HG03442 (cell line): ENCODE measurements around the gene PLEKHG3.
"Not testable (repeated sequence)": the region's sequence is repeated elsewhere in the genome, so short reads cannot be mapped to it uniquely, and the experiment has no call there.

ENCODE experiments used
- ATAC-seq: cut with Tn5 transposase; IDR thresholded peaks from one replicate; pipeline ENCODE4 v1.9.1; 2021; ENCODE audit warnings: mild to moderate bottlenecking, moderate library complexity; ENCODE audit not compliant: unreplicated experiment

The PLEKHG3 gene

DNA sequence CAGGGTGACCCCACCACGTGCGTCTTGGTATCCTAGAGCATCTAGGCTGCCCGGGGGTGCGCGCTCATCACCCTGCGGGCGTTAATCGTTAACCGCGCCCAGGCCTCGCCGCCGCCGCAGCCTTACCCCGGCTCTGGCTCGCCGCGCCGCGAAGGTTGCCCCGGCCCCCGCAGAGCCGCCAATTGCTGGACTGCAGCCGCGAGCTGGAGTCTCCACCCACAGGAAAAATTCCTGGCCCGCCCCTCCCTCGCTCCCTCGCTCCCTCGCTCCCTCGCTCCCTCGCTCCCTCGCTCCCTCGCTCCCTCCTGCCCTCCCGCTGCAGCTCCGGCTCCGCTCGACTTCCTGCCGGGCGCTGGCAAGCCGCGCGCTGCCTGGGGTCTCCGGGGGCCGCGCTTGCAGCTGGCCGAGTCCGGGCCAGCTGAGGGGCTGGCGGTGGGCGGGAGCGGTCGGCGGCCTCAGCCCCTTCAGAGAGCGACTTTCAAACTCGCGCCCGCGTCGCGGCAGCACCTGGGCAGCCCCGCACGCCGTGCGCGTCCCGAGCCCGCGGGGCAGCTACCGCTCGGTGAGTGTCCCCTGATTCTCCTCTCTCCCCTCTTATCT, at the start of gene PLEKHG3:
TSS of gene PLEKHG3 (plus strand) at position 282 of the 600 bp plus-strand sequence. CDS start 23,208 bp downstream, outside the sequence.
- no peak for ATAC-seq

DNA sequence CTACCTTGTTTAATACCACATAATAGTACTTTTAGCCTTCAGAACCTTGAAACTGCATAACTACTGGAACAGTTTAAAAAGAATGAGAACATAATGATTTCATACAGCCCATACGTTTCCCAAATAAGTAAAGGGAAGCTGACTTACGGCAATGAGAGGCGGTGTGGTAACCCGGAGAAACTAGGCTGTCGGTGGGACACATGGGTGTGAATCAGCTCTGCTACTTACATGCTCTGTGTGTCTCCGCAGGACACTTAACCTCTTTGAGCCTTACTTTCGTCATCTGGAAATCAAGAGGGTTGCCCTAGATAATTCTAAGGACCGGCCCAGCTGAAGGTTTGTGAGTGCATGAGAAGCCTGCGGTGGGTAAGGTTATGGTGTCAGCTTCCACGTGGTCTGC, 49.3 kb upstream of the PLEKHG3 start:
- no peak for ATAC-seq

DNA sequence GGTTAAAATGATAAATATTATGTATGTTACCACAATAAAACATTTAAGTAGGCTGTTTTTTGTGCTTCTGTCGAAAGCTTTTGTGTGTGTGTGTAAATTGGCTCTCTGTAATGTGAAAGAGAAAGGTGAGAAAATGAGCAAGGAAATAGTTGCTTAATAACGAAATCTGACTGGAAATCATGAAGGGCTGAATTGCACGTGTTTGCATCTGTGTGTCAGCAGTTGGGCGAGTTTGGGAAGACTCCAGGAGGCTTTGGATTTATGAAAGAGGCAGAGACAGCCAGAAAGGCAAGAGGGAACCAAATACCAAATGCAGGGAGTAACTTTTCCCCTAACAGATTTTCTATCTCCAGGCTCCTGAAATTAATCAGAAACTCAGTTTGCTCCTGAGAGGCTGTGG, 47.2 kb upstream of the PLEKHG3 start:
- ATAC-seq = no peak

DNA sequence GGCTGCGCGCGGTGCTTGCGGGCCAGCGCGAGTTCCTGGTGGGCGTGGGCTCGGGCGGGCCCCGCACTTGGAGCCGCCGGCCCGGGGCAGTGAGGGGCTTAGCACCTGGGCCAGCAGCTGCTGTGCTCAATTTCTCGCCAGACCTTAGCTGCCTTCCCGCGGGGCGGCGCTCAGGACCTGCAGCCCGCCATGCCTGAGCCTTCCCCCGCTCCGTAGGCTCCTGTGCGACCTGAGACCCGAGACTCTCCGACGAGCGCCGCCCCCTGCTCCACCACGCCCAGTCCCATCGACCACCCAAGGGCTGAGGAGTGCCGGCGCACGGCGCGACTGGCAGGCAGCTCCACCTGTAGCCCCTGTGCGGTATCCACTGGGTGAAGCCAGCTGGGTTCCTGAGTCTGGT, 46.0 kb upstream of the PLEKHG3 start:
- ATAC-seq = no peak

DNA sequence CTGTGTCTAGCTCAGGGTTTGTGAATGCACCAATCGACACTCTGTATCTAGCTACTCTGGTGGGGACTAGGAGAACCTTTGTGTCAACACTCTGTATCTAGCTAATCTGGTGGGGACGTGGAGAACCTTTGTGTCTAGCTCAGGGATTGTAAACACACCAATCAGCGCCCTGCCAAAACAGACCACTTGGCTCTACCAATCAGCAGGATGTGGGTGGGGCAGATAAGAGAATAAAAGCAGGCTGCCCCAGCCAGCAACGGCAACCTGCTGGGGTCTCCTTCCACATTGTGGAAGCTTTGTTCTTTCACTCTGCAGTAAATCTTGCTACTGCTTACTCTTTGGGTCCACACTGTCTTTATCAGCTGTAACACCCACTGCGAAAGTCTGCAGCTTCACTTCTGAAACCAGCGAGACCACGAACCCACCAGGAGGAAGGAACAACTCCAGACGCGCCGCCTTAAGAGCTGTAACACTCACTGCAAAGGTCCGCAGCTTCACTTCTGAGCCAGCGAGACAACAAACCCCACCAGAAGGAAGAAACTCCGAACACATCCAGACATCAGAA, 45.4 kb upstream of the PLEKHG3 start:
- ATAC-seq = not testable (repeated sequence)

DNA sequence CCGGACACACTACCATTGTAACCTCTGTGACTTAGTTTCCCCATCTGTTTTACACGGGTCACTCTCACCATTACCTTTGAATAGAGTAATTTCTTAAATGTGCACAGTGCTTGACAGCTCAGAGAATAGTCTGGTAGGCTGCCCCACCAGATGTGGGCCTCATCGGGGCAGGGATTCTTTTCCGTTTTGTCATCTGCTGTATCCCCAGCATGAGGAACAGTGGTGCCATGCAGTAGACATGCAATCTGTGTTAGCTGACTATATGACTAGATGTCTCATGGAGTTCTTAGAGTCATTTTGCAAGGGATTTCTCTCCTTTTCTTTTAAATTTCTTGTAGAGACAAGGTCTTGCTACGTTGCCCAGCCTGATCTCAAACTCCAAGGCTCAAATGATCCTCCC, 44.9 kb upstream of the PLEKHG3 start:
- no peak for ATAC-seq

DNA sequence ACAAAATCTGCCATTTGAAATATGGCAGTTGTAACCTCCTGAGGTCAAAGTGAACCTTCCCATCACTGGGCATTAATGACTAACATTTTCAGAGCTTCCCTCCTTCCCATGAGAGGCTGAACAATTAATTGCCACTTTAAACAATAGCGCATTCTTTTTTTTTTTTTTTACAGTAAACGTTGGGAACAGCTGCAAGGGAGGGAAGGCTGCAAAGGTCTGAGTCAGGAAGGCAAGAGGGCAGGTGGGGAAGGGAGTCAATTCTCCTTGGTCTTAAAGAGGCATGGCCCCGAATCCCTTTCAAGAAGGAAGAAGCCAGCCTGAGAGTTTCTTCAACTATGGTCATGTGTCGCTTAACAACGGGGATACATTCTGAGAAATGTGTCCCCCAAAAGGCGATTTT, 41.0 kb upstream of the PLEKHG3 start:
- ATAC-seq = no peak

DNA sequence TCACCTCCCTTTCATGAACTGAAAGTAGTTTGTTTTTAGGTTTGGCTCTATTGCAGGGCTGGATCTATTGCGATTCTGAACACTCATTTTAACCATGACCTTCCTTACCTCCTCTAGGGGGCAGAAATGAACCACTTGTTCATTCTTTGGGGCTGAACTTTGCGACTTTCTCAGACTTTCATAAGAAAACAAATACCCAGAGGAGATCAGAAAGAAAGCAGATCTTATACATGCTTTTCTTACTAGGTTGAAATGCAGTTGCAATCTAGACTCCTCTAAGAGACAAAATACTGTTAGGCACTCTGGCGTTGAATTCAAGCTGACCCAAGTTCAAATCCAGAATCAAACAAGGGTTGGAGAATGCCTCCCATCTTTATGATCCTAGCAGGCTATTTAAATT, 32.6 kb upstream of the PLEKHG3 start:
- no peak for ATAC-seq

DNA sequence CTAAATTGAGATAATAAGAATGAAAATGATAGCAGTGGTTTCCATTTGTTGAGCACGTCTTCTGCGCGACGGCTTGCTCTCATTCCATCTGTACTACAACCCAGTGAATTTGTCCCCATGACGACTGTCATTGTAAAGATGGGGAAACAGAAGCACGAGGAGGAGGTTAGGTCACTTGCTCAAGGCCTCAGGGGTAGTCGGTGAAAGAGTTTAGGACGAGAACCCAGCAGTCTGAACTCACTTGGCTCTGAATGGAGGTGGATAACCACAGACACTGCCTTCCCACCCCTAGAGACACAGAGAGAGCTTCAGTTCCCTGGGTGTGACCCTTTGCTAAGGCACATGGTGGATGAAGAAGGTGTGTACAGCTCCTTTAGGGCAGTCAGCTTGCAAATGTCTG, 30.9 kb upstream of the PLEKHG3 start:
- ATAC-seq = no peak

DNA sequence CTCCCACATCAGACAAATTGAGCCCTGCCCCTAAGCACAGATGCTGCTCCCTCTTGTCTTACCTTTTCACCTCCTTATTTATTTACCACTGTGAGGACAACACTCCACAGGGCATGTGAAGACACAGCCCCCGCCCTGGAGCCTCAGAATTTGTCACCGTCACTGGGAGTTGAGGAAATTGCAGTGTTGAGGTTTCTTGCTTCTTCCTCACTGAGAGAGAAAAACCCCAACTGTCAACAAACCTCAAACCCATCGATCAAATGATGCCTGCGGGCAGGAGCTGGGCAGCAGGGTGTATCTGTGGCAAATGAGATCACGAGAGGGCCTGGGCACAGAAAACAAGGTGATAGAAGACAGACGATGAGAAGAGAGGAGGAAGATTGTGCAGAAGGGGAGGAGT, 30.5 kb upstream of the PLEKHG3 start:
- ATAC-seq = no peak

DNA sequence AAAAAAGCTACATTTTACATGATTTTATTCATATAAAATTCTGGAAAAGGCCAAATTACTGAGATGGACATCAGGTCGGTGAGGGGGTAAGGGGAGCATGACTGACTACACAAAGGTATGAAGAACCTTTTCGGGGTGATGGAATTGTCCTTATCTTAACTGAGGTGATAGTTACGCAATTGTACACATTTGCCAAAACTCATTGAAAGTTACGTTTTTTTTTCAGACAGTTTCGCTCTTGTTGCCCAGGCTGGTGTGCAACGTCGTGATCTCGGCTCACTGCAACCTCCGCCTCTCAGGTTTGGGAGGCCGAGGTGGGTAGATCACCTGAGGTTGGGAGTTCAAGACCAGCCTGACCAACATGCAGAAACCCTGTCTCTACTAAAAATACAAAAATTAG, 29.4 kb upstream of the PLEKHG3 start:
- ATAC-seq = no peak

DNA sequence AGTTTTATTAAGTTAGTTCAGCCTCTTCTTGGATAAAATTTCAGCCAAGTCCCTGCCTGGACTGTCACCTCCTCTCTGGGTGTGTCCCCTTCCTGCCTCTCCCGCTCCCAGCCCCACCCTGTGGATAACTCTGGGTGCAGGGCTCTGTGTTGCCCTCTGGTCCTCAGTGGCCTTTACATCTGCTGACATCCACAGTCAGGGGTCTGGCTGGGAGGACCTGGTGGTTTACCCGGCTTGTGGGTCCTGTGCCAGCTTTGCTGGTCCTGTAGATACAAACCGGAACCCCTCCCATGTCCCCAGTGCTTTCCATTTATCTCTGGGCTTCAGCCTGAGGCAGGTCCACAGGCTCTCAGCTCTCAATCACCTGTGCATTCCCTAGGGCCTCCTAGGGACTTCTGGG, 28.9 kb upstream of the PLEKHG3 start:
- ATAC-seq = no peak

DNA sequence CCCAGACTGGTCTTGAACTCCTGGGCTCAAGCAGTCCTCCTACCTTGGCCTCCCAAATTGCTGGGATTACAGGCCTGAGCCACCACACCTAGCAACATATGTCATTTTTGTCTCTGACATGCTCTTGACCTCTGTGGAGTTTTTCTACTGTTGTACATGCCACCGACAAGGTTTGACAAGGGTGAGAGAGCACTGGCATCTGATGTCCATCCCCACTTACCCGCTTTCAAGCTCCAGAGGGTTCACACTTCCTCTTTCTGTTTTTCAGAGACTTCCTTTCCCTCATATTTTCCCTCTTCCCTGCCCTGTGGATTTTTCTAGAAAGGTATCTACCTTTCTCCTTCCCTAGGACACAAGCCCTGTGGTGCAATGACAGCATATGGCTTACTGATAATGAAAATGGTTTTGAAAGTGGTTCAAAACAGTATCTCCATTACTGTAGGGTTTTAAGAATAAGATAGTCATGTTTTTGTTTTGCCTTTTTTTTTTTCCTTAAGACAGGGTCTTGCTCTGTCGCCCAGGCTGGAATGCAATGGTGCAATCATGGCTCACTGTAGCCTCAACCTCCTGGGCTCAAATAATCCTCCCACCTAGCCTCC, 27.7 kb upstream of the PLEKHG3 start:
- ATAC-seq = no peak

DNA sequence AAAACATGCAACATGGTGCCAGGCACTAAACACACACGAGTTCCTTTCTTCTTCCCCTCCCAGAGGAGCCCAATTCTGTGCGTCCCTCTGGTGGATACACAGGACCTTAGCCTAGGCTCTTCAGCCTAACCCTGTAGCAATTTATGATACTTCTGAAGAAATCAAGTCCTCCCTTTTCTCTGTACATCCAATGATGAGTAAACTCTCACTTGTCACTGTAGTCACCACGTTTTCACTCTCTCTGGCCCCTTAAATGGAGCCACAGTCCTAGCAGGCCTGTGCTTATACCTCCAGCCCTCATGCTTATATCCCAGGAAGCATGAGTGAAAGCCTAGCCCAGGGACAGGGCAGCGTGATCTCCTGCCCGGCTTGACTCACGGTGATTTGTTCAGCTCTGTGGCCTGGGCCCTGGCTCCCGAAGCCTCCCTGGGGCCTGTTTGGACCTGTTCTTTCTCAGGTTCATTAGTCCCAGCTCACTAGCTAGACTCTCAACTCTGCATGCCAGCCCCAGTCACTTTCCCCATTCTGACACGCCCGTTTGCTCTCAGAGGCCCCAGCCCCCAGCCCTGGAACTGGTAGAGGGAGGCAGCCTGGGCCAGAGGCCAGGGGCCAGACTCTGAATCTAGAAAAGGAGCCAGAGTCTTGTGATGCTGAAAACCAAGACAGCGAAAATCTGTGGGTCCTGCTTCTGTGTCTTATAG, 24.1 kb upstream of the PLEKHG3 start:
- ATAC-seq = no peak

DNA sequence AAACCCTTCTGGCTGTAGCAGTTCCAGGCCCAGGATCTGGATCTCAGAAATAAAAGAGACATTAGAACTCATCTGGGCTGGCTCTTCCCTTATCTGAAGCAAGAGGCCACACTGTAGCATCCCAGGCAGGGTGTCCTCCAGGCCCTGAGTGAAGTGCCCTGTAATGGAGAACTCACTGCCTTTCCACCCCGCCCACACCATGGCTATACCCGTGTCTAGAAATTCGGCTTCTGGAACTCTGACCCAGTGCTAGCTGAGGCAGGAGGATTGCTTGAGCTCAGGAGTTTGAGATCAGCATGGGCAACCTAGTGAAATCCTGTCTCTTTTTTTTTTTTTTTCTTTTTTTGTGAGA, 23.5 kb upstream of the PLEKHG3 start:
- no peak for ATAC-seq

DNA sequence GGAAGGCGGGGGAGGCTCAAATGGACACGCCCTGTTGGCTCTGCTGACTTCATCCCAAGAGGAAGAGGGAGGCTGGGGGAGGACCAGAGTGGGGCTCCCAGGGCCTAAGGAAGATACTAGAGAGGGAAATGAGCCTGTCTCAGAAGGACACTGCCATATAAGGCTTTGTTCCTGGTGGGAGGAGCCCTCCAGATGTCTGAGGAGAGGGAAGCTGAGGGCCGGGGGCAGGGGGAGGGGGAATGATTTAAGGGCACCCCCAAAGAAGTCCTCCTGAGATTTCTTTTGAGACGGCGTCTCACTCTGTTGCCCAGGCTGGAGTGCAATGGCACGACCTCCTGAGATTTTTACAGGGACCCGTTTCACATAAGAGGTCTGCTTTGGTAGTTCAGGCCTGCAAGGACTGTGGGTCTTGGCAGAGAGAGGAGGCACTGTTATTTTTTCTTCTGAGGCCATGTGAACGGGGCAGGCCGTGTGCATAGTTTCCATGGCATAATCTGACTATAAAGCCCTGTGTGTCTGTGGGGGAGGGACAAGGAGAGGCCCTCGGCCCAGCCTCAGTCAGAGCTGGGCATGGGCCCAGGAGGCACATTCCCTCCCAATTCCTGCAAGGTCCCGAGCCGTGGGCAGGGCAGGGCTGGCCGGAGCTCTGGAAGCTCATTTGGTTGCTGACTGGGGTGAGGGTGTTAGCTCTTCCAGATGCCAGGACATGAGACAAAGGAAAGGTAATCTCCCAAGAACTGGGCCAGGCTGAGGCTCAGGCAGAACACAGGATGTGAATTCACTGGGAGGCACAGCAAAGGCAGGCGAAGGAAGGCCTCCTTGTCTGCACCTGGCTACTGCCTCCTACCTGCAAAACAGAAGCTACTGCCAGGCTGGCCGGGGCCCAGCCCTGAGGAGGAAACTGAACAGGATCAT, 22.2 kb upstream of the PLEKHG3 start:
- ATAC-seq = no peak

DNA sequence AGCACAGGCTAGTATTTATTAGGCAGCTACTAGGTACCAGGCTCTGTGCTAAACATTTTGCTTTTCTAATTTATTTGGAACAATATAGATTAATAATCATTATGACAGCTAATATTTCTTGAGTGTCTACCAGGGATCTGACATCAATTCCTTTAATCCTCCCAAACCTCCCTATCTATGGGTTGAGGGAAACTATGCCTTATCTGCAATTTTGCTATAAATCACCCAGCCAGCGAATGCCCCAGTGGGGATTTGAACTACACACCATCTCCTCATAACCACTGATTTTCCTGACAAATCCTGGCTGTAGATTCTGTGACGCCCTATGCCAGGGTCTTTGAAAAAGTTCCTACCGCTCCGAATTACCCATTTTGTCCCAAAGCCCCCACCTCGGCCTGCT, 21.4 kb upstream of the PLEKHG3 start:
- no peak for ATAC-seq

DNA sequence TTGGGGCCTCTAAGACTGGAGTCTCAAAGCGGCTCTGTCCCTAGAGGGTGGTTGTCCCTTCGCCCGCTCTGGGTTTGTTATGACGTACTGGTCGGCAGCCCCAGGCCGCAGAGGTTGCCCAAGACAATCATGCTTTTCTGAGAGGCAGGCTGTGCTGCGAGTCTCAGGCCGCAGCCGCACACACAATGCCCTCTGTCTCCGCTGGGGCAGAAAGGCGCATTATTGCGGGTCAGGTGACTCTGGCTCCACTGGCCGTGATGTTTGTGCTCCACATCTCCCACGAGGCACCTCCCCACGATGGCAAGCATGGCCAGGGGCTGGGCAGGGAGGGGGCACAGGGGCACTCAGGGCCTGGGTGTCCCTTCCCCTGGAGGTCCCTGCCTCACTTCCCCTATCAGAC, 21.0 kb upstream of the PLEKHG3 start:
- no peak for ATAC-seq

DNA sequence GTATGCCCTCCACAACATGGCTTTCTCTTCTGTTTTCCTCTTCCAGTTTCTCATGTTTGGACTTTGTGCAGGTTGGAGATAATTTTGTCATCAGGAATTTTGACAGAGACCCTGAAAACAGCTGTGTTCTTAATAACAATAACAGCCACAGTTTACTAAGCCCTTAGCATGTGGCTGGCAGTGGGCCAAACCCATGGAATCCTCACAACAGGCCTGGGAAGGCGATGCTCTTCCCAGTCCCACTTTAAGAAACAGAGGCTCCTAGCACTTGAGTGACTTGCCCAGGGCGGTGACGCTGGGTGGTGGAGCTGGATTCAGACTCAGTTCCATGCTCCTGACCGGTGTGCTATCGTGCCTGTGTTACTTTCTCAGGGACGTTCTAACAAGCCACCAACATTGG, 20.1 kb upstream of the PLEKHG3 start:
- no peak for ATAC-seq

DNA sequence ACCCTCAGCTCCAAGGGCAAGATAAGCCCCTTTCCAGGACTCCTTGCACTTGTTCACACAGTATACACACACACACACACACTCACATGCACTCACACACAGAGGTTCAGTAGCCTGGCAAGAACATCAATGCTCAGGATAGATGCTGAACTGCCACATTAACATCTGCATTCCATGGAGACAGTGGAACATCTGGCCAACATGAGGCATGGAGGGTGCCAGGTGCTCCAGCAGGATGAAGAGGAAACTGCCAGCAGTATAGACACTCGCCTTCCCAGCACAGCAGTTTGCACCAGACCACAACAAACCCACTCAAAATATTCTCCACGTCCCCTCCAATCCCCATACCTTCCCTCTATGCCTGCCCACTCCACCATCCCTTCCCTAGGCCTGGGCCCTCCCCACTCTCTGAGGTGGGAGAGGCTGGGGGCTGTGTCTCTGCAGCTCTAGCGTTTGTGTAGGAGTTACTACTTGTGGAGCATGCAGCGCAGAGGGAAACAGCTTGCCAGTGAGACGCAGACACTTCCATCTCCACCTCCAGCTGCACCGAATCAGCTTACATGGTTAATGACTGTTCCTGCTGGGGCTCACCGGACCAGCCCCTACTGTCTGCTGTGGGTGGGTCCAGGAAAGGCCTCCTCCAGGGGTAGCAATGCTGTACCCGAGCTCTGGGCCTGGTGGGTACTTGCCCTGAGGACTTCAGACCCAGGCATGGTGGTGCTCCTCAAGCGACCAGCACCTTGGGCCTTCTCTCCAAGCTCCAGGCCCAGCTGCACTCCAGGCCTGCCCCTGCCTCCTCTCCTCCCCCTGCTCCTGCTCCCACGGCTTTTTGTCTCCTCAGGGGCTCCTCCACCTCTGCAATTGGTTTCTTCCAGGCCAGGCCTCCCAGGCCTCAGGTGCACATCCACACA, 18.6 kb upstream of the PLEKHG3 start:
- no peak for ATAC-seq
